GM21737 (cell line): ENCODE measurements around the gene ZNF488.

ENCODE experiments used
- ATAC-seq: cut with Tn5 transposase; IDR thresholded peaks from one replicate; pipeline ENCODE4 v1.9.1; 2021; ENCODE audit warnings: mild to moderate bottlenecking, moderate library complexity; ENCODE audit not compliant: unreplicated experiment

The ZNF488 gene

GRCh38 chr10:47350671-47351640, 33.1 kb downstream of the ZNF488 start:
- no peak for ATAC-seq

- ATAC-seq = no peak
These were observed 34.1 kb downstream of the ZNF488 start for GRCh38 chr10:47349941-47350371.

- no peak for ATAC-seq
These were observed 34.6 kb downstream of the ZNF488 start for GRCh38 chr10:47349516-47349915.

GRCh38 chr10:47348661-47349470, 35.2 kb downstream of the ZNF488 start:
- ATAC-seq = no peak

- ATAC-seq = no peak
These were observed 35.9 kb downstream of the ZNF488 start, which contains the start of gene RBP3 for GRCh38 chr10:47348138-47348651. Gene RBP3, plus strand, starts transcription at chr10:47348363. Its CDS starts 122 bp downstream, at chr10:47348485.

- no peak for ATAC-seq
These were observed 36.8 kb downstream of the ZNF488 start for GRCh38 chr10:47347303-47347675.

GRCh38 chr10:47346581-47347302, 37.4 kb downstream of the ZNF488 start:
- ATAC-seq = no peak

- no peak for ATAC-seq
These were observed 38.9 kb downstream of the ZNF488 start for GRCh38 chr10:47344996-47345870.

- ATAC-seq = no peak
These were observed 43.4 kb downstream of the ZNF488 start for GRCh38 chr10:47340608-47341170.

GRCh38 chr10:47339759-47340607, 44.1 kb downstream of the ZNF488 start:
- no peak for ATAC-seq

GRCh38 chr10:47339186-47339735, 44.8 kb downstream of the ZNF488 start:
- no peak for ATAC-seq

- ATAC-seq = no peak
These were observed 46.8 kb downstream of the ZNF488 start for GRCh38 chr10:47337310-47337709.

- ATAC-seq = no peak
These were observed 47.5 kb downstream of the ZNF488 start for GRCh38 chr10:47336387-47337134.

GRCh38 chr10:47335906-47336305, 48.2 kb downstream of the ZNF488 start:
- ATAC-seq = no peak

- ATAC-seq = no peak
These were observed 49.4 kb downstream of the ZNF488 start for GRCh38 chr10:47334466-47335295.

- ATAC-seq = no peak
These were observed 50.6 kb downstream of the ZNF488 start for GRCh38 chr10:47333532-47333931.

- ATAC-seq = no peak
These were observed 51.1 kb downstream of the ZNF488 start for GRCh38 chr10:47332946-47333345.
